Umbilical cord (tissue), 2 donors: Measurements from ENCODE around the gene RNF207. TPM values are rescaled to one million over a fixed set of nuclear protein-coding genes. Genes with fewer than 3 reads are reported as not detected.
"Not testable (repeated sequence)": the region's sequence is repeated elsewhere in the genome, so short reads cannot be mapped to it uniquely, and the experiment has no call there.

Source experiments
- DNase-seq: peaks from one replicate; pipeline ENCODE4 v3.0.0-alpha.2; 2015; ENCODE audit warnings: low spot score
- total RNA-seq: library from RNA; depleted of rRNA; stranded (reverse); fragments of >200 nt; gene quantifications from one replicate; pipeline ENCODE4 v1.2.3, GENCODE V29; 2014; ENCODE audit warnings: low replicate concordance; ENCODE audit not compliant: insufficient read depth

Gene RNF207
- total RNA-seq, 1 donor from 2014 or later = 11.1 TPM

GRCh38 chr1:6199298-6200187 is 6.4 kb upstream of the RNF207 start, which contains the start of gene RPL22:
RPL22 (minus strand) TSS chr1:6199595; CDS start chr1:6199573, 22 bp downstream.
- DNase-seq = peak; percentile 100

GRCh38 chr1:6200188-6200809 is 5.6 kb upstream of the RNF207 start:
- DNase-seq = no peak

- DNase-seq = no peak
Observed at GRCh38 chr1:6202256-6202655, 3.7 kb upstream of the RNF207 start.

- DNase-seq = no peak
Observed at GRCh38 chr1:6206520-6206855, 569 bp downstream of the RNF207 start.

- no peak for DNase-seq
Observed at GRCh38 chr1:6207075-6207885, 1.4 kb downstream of the RNF207 start.

GRCh38 chr1:6207921-6208320 is 2.0 kb downstream of the RNF207 start:
- no peak for DNase-seq

- peak; percentile 28 for DNase-seq
Observed at GRCh38 chr1:6208723-6209660, 3.1 kb downstream of the RNF207 start.

GRCh38 chr1:6209661-6210580 is 4.0 kb downstream of the RNF207 start:
- no peak for DNase-seq

- DNase-seq = no peak
Observed at GRCh38 chr1:6210591-6211355, 4.9 kb downstream of the RNF207 start.

- DNase-seq = no peak
Observed at GRCh38 chr1:6211731-6212130, 5.8 kb downstream of the RNF207 start.

- DNase-seq = no peak
Observed at GRCh38 chr1:6212193-6212959, 6.5 kb downstream of the RNF207 start.

GRCh38 chr1:6218375-6219164 is 12.7 kb downstream of the RNF207 start:
- DNase-seq = no peak

GRCh38 chr1:6219641-6220040 is 13.7 kb downstream of the RNF207 start:
- DNase-seq = not testable (repeated sequence)

GRCh38 chr1:6220236-6220635 is 14.3 kb downstream of the RNF207 start:
- no peak for DNase-seq

- no peak for DNase-seq
Observed at GRCh38 chr1:6221210-6221784, 15.4 kb downstream of the RNF207 start.

- DNase-seq = no peak
Observed at GRCh38 chr1:6222636-6223035, 16.7 kb downstream of the RNF207 start.

- DNase-seq = no peak
Observed at GRCh38 chr1:6223617-6224016, 17.7 kb downstream of the RNF207 start.
